Measurements from ENCODE around the gene PASK. TPM values are rescaled to one million over a fixed set of nuclear protein-coding genes. Genes with fewer than 3 reads are reported as not detected.

The PASK gene
- total RNA-seq, 1 experiment from 2014 or later, result 69.3 TPM

DNA sequence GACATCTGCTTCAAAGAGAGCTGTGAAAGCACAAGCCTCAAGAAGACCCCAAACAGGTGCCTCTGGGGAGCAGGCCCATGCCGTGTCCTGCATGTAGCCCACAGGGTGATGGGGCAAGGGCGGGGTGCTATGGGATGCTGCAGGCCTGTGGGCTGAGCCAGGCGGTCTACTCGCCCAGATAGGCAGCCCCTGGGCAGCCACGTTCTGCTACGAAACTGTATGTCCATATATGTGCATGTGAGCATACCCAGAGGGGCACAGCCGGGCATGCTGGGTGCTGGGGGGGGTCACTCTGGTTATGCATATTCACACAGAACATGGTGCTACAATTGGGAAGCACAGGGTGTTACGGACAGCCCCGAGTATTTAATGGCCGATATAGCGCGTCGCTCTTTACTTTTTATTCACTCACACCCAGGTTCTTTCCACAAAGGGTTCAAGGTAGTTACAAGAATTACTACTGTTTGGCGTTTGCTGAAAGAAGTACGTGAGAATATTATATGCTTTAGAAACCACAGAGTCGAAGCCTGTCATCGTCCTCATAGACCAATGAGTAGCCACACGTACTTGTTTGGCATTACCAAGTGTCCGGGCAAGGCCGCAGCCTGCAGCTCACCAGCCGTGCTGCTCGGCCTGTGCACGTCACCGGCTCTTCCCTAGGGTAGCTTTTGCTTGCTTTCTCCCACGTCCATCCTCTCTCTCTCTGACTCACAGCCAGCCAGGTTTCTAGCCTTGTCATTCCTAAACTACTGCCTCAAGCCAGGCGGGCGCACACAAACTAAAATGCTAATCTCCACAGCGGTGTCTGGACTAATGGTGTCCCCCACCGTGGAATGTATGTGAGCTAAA lies 61.6 kb downstream of the PASK start:
- peaks cover 15% of the 10 kb centered on the region for H3K36me3 Mint-ChIP-seq (ENCODE audit: insufficient read depth, unreplicated experiment)
- CTCF ChIA-PET, result no interaction called here
- H3K4me1 Mint-ChIP-seq (ENCODE audit: low read depth, unreplicated experiment), result no peaks in the 10 kb centered on the region
- H3K9me3 Mint-ChIP-seq (ENCODE audit: low read depth, unreplicated experiment), result no peaks in the 10 kb centered on the region
- intact Hi-C loops (cut with micrococcal nuclease; ENCODE audit: unreplicated experiment), result no loop called here
- no peak for DNase-seq
- no peaks in the 10 kb centered on the region for H3K27me3 Mint-ChIP-seq (ENCODE audit: unreplicated experiment)
- TF ChIP-seq, protein P1, sequence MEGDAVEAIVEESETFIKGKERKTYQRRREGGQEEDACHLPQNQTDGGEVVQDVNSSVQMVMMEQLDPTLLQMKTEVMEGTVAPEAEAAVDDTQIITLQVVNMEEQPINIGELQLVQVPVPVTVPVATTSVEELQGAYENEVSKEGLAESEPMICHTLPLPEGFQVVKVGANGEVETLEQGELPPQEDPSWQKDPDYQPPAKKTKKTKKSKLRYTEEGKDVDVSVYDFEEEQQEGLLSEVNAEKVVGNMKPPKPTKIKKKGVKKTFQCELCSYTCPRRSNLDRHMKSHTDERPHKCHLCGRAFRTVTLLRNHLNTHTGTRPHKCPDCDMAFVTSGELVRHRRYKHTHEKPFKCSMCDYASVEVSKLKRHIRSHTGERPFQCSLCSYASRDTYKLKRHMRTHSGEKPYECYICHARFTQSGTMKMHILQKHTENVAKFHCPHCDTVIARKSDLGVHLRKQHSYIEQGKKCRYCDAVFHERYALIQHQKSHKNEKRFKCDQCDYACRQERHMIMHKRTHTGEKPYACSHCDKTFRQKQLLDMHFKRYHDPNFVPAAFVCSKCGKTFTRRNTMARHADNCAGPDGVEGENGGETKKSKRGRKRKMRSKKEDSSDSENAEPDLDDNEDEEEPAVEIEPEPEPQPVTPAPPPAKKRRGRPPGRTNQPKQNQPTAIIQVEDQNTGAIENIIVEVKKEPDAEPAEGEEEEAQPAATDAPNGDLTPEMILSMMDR (IDR thresholded peaks at IDR 0.05; ENCODE audit: unreplicated experiment), result no peak
- BruUV-seq (replicated peaks), result no TSS peak
- H3K4me3 Mint-ChIP-seq (ENCODE audit: low read depth, unreplicated experiment), result no peak overlapping the region
- no peak overlapping the region for H3K27ac Mint-ChIP-seq (ENCODE audit: unreplicated experiment)

- Mint-ChIP-seq H3K27me3 (ENCODE audit: unreplicated experiment) (no peaks in the 10 kb centered on the region), H3K9me3 (ENCODE audit: low read depth, unreplicated experiment) (no peaks in the 10 kb centered on the region), H3K36me3 (ENCODE audit: insufficient read depth, unreplicated experiment) (peaks cover 11% of the 10 kb centered on the region), H3K27ac (ENCODE audit: unreplicated experiment) (no peak overlapping the region), H3K4me3 (ENCODE audit: low read depth, unreplicated experiment) (no peak overlapping the region), H3K4me1 (ENCODE audit: low read depth, unreplicated experiment) (no peaks in the 10 kb centered on the region)
- no peak for DNase-seq
- intact Hi-C loops (cut with micrococcal nuclease; ENCODE audit: unreplicated experiment), result no loop called here
- CTCF ChIA-PET, result no interaction called here
- BruUV-seq (replicated peaks), result no TSS peak
- TF ChIP-seq, protein P1 (IDR thresholded peaks at IDR 0.05; ENCODE audit: unreplicated experiment), result no peak
Measured at GRCh38 chr2:241084856-241085444, 64.3 kb downstream of the PASK start.

DNA sequence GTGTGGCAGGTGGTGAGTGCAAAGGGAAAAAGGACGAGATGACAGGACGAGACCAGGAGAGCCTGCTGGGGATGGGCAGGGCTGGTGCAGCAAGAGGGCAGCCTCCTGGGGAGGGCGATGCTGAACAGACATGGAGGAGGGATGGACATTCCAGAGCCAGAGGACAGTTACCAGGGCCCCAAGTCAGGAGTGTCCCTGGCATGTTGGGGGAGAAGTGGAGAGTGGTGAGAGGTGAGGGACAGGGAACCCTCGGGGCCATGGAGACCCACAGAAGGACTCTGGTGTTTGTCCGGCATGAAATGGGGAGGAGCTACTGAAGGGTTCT lies 66.2 kb downstream of the PASK start:
- Mint-ChIP-seq H3K27me3 (ENCODE audit: unreplicated experiment) (no peaks in the 10 kb centered on the region), H3K36me3 (ENCODE audit: insufficient read depth, unreplicated experiment) (peaks cover 4% of the 10 kb centered on the region), H3K27ac (ENCODE audit: unreplicated experiment) (no peak overlapping the region), H3K4me1 (ENCODE audit: low read depth, unreplicated experiment) (no peaks in the 10 kb centered on the region), H3K9me3 (ENCODE audit: low read depth, unreplicated experiment) (no peaks in the 10 kb centered on the region), H3K4me3 (ENCODE audit: low read depth, unreplicated experiment) (no peak overlapping the region)
- TF ChIP-seq, protein P1 (IDR thresholded peaks at IDR 0.05; ENCODE audit: unreplicated experiment), result no peak
- intact Hi-C loops (cut with micrococcal nuclease; ENCODE audit: unreplicated experiment), result no loop called here
- BruUV-seq (replicated peaks), result no TSS peak
- CTCF ChIA-PET, result no interaction called here
- DNase-seq, result no peak

- CTCF ChIA-PET, result interaction anchor here (0.6 kb wide), 1 partner anchor 184 kb away, joined by 3 read pairs; no protein-coding TSS in a partner anchor
- Mint-ChIP-seq H3K27ac (ENCODE audit: unreplicated experiment) (no peak overlapping the region), H3K9me3 (ENCODE audit: low read depth, unreplicated experiment) (no peaks in the 10 kb centered on the region), H3K27me3 (ENCODE audit: unreplicated experiment) (no peaks in the 10 kb centered on the region), H3K36me3 (ENCODE audit: insufficient read depth, unreplicated experiment) (no peaks in the 10 kb centered on the region), H3K4me3 (ENCODE audit: low read depth, unreplicated experiment) (no peak overlapping the region), H3K4me1 (ENCODE audit: low read depth, unreplicated experiment) (no peaks in the 10 kb centered on the region)
- intact Hi-C loops (cut with micrococcal nuclease; ENCODE audit: unreplicated experiment), result no loop called here
- DNase-seq, result no peak
- TF ChIP-seq, protein P1 (IDR thresholded peaks at IDR 0.05; ENCODE audit: unreplicated experiment), result no peak
- no TSS peak for BruUV-seq (replicated peaks)
Measured at GRCh38 chr2:241082341-241083090, 66.8 kb downstream of the PASK start.

Data from Calu3 (cell line).